ENCODE results near the gene ARHGAP6. TPM values are rescaled to one million over a fixed set of nuclear protein-coding genes. Genes with fewer than 3 reads are reported as not detected.

ARHGAP6 gene
- total RNA-seq, 6 donors from 2014 or later, result 14.4 to 40.9 (median 18.0) TPM

DNA sequence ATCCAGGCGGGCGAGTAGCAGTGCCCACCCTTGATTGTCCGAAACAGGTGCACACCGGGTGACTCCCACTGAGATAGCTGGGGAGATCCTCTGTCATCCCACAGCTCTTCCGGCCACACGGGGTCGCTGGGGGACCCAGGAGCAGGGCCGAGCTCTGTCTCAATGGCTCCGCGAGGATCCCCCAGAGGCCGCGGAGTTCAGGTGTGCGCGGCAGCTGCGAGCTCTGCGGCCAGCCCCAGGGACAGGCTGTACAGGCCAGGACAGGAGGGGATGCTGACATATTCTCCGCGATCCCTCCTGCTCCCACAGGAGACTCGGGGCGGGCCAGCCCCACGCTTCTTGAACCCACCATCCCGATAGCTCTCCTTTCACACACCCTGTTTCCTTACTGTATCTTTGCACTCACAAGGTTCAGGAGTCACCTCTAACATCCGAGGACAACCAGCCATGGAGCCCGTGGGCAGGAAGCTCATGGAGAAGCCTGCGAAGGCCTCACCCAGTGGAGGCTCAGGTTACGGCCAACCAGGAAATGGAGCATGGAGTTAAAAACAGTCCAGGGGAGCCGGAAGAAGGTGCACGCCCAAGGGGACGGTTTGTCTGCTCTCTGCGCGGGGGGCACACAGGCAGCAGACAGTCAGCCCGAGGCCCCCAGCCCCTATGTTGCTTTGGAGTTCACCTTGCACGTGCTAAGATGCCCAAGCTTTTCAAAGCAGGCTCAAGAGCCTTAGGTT is 450.4 kb downstream of the ARHGAP6 start:
- Histone ChIP-seq H3K36me3 (no peaks in the 10 kb centered on the region), H3K9me3 (peaks cover 0 to 9% (median 0%) of the 10 kb centered on the region in 4 donors), H3K4me3 (no peak overlapping the region), H3K27ac (no peak overlapping the region), H3K27me3 (no peaks in the 10 kb centered on the region), H3K4me1 (no peaks in the 10 kb centered on the region)
- DNase-seq (peak in 1 of 2 donors; percentile 50), ATAC-seq (ENCODE audit: low FRiP score in 2 of 2) (peak in 1 of 2 donors; percentile 57)
- WGBS, 2 donors, result 74% methylated on average over 20 of the region's 33 CpGs; no CpG with 5 or more reads in 1 of the 2 donors
- TF ChIP-seq, protein P1, sequence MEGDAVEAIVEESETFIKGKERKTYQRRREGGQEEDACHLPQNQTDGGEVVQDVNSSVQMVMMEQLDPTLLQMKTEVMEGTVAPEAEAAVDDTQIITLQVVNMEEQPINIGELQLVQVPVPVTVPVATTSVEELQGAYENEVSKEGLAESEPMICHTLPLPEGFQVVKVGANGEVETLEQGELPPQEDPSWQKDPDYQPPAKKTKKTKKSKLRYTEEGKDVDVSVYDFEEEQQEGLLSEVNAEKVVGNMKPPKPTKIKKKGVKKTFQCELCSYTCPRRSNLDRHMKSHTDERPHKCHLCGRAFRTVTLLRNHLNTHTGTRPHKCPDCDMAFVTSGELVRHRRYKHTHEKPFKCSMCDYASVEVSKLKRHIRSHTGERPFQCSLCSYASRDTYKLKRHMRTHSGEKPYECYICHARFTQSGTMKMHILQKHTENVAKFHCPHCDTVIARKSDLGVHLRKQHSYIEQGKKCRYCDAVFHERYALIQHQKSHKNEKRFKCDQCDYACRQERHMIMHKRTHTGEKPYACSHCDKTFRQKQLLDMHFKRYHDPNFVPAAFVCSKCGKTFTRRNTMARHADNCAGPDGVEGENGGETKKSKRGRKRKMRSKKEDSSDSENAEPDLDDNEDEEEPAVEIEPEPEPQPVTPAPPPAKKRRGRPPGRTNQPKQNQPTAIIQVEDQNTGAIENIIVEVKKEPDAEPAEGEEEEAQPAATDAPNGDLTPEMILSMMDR (IDR thresholded peaks at IDR 0.05), result no peak
- TF ChIP-seq POLR2AphosphoS5 (IDR thresholded peaks at IDR 0.05) (no peak), EP300 (IDR thresholded peaks at IDR 0.05) (no peak), POLR2A (IDR thresholded peaks at IDR 0.05) (no peak)

DNA sequence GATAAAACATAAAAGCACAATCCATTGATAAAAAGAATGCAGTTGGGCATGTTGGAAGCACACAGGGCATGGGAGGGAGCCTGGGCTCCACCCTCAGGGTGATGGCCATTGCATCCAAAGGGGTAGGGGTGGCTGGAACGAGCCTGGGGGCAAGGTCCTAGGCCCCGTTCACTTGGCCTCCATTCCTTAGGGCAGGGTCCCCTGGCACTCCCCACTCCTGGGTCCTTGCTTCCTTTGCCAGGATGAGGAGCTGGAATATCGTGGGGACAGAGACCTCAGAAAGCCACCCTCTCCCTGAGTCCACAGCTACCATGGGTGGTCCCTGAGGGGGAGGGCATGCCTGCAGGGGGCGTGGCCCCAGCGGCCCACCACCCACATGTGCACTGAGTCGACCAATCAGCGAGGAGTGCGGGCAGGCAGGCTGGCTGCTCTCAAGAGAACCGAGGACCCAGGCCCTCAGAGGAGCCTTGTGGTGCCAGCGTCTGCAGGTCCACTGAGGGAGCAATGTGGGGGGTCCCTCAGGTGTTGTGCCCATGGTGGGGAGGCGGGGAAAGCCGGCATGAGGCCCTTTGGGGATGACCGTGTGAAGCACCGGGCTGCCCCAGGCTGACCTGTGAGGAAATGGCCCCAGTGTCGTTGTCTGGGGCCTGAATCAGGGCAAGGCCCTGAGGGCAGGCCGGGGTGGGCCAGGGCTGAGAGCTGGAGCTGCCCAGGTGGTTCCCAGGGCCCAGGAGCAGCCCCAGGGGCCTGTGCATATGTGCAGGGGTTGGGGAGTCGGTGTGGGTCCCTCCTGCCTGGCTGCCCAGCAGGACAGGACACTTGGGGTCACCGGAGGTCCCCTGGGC is 451.2 kb downstream of the ARHGAP6 start:
- peaks cover 0 to 9% (median 0%) of the 10 kb centered on the region in 4 donors for H3K9me3 ChIP-seq
- H3K27me3 ChIP-seq, result no peaks in the 10 kb centered on the region
- 83% methylated on average over 18 of the region's 18 CpGs; no CpG with 5 or more reads in 1 of the 2 donors for WGBS, 2 donors
- peak in 1 of 2 donors; percentile 30 for DNase-seq
- no peak overlapping the region for H3K27ac ChIP-seq
- H3K36me3 ChIP-seq, result no peaks in the 10 kb centered on the region
- no peaks in the 10 kb centered on the region for H3K4me1 ChIP-seq
- TF ChIP-seq EP300 (IDR thresholded peaks at IDR 0.05), result no peak
- TF ChIP-seq, protein P1 (IDR thresholded peaks at IDR 0.05), result no peak
- TF ChIP-seq POLR2AphosphoS5 (IDR thresholded peaks at IDR 0.05), result no peak
- TF ChIP-seq POLR2A (IDR thresholded peaks at IDR 0.05), result no peak
- H3K4me3 ChIP-seq, result no peak overlapping the region
- ATAC-seq (ENCODE audit: low FRiP score in 2 of 2), result peak in 1 of 2 donors; percentile 65

DNA sequence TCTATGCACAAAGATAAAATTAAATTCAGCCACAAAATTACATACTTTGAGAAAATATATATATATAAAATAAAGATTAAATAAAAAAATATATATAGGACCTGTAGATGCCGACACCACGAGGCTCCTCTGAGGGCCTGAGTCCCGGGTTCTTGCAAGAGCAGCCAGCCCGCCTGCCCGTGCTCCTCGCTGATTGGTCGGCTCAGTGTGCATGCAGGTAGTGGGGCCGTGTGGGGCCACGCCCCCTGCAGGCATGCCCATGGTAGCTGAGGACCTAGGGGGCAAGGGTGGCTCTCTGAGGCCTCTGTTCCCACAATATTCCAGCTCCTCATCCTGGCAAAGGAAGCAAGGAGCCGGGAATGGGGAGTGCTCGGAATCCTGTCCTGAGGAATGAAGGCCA is 453.0 kb downstream of the ARHGAP6 start:
- Histone ChIP-seq H3K27ac (no peak overlapping the region), H3K4me1 (no peaks in the 10 kb centered on the region), H3K27me3 (no peaks in the 10 kb centered on the region), H3K36me3 (no peaks in the 10 kb centered on the region), H3K4me3 (no peak overlapping the region), H3K9me3 (peaks cover 0 to 3% (median 0%) of the 10 kb centered on the region in 4 donors)
- TF ChIP-seq, protein P1 (IDR thresholded peaks at IDR 0.05), result no peak
- no peak for TF ChIP-seq POLR2A (IDR thresholded peaks at IDR 0.05)
- TF ChIP-seq POLR2AphosphoS5 (IDR thresholded peaks at IDR 0.05), result no peak
- no peak for TF ChIP-seq EP300 (IDR thresholded peaks at IDR 0.05)
- DNase-seq (peak in 1 of 2 donors; percentile 37), ATAC-seq (ENCODE audit: low FRiP score in 2 of 2) (no peak)
- 85 to 100% methylated on average over 2 to 11 of the region's 11 CpGs for WGBS, 2 donors

DNA sequence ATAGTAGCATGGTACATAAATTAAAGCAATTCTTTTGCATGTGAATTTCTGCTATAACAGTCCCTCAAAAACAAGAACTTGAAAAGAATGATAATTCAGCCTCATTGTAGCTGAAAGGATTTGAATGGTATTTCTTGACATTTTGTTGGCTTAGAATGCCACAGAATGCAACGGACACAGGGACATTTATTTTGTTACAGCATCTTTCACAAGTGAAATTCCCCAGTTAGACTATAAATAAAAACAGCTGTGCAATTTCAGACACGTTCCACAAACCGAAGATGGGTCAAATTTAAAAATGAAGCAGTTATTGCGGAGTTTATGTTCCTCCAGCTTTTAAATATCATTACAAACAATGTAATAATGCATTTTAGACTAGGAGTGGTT is 455.3 kb downstream of the ARHGAP6 start:
- Histone ChIP-seq H3K27ac (no peak overlapping the region), H3K4me3 (no peak overlapping the region), H3K36me3 (no peaks in the 10 kb centered on the region), H3K9me3 (no peaks in the 10 kb centered on the region), H3K4me1 (no peaks in the 10 kb centered on the region), H3K27me3 (no peaks in the 10 kb centered on the region)
- 52 to 72% methylated on average over 4 of the region's 4 CpGs for WGBS, 2 donors
- no peak for TF ChIP-seq EP300 (IDR thresholded peaks at IDR 0.05)
- no peak for TF ChIP-seq POLR2A (IDR thresholded peaks at IDR 0.05)
- no peak for TF ChIP-seq POLR2AphosphoS5 (IDR thresholded peaks at IDR 0.05)
- TF ChIP-seq, protein P1 (IDR thresholded peaks at IDR 0.05), result no peak
- ATAC-seq (ENCODE audit: low FRiP score in 2 of 2) (no peak), DNase-seq (no peak)

All from upper lobe of left lung (tissue), 6 donors.